ENCODE measurements around the gene NCOA6. TPM values are rescaled to one million over a fixed set of nuclear protein-coding genes. Genes with fewer than 3 reads are reported as not detected.

Gene NCOA6
- total RNA-seq, 1 donor from 2014 or later, result 19.2 TPM

DNA sequence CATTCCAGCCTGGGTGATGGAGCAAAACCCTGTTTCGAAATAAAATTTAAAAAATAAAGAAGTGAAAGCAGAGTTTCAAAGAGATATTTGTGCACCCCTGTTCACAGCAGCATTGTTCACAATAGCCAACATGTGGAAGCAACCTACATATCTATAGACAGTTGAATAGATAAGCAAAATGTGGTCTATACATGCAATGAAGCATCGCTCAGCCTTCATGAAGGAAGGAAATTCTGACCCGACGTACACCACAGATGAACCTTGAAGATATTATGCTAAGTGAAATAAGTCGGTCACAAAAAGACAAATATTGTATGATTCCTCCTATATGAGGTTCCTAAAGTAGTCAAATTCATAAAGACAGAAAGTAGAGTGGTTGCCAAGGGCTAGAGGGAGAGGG lies 6.5 kb upstream of the NCOA6 start:
- Histone ChIP-seq H3K27ac (no peak overlapping the region), H3K9me3 (no peaks in the 10 kb centered on the region), H3K4me3 (no peak overlapping the region), H3K27me3 (no peaks in the 10 kb centered on the region), H3K36me3 (no peaks in the 10 kb centered on the region), H3K4me1 (no peaks in the 10 kb centered on the region)
- intact Hi-C loops (cut with DNase I), result no loop called here
- DNase-seq (ENCODE audit: extremely low spot score in 2 of 2), result no peak
- TF ChIP-seq POLR2AphosphoS5 (IDR thresholded peaks at IDR 0.05; ENCODE audit: insufficient read depth in 1 of 2, low read depth in 1 of 2) (no peak), POLR2A (IDR thresholded peaks at IDR 0.05) (no peak)
- TF ChIP-seq, protein P1, sequence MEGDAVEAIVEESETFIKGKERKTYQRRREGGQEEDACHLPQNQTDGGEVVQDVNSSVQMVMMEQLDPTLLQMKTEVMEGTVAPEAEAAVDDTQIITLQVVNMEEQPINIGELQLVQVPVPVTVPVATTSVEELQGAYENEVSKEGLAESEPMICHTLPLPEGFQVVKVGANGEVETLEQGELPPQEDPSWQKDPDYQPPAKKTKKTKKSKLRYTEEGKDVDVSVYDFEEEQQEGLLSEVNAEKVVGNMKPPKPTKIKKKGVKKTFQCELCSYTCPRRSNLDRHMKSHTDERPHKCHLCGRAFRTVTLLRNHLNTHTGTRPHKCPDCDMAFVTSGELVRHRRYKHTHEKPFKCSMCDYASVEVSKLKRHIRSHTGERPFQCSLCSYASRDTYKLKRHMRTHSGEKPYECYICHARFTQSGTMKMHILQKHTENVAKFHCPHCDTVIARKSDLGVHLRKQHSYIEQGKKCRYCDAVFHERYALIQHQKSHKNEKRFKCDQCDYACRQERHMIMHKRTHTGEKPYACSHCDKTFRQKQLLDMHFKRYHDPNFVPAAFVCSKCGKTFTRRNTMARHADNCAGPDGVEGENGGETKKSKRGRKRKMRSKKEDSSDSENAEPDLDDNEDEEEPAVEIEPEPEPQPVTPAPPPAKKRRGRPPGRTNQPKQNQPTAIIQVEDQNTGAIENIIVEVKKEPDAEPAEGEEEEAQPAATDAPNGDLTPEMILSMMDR (IDR thresholded peaks at IDR 0.05), result no peak

DNA sequence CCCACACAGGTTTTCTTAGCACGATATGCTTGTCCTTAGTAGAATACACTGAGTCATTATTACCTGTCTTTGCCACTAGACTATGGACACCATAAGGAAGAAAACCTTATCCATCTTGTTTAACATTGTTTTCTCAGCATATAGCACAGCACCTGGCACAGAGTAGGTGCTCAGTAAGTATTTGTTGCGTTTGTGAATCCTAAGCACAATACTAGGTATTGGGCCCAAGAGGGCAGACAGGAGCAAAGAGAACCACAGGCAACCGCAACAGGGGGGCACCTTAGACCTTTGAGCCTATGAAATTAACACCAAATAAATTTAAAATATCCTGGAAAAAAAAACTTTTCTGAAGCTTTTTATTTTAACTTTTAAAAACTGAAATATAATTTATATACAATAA lies 3.7 kb upstream of the NCOA6 start:
- Histone ChIP-seq H3K36me3 (no peaks in the 10 kb centered on the region), H3K4me1 (peaks cover 4% of the 10 kb centered on the region), H3K9me3 (no peaks in the 10 kb centered on the region), H3K27ac (no peak overlapping the region), H3K27me3 (no peaks in the 10 kb centered on the region), H3K4me3 (no peak overlapping the region)
- DNase-seq (ENCODE audit: extremely low spot score in 2 of 2), result no peak
- TF ChIP-seq, protein P1 (IDR thresholded peaks at IDR 0.05), result no peak
- TF ChIP-seq POLR2AphosphoS5 (IDR thresholded peaks at IDR 0.05; ENCODE audit: insufficient read depth in 1 of 2, low read depth in 1 of 2) (no peak), POLR2A (IDR thresholded peaks at IDR 0.05) (no peak)
- intact Hi-C loops (cut with DNase I), result no loop called here

DNA sequence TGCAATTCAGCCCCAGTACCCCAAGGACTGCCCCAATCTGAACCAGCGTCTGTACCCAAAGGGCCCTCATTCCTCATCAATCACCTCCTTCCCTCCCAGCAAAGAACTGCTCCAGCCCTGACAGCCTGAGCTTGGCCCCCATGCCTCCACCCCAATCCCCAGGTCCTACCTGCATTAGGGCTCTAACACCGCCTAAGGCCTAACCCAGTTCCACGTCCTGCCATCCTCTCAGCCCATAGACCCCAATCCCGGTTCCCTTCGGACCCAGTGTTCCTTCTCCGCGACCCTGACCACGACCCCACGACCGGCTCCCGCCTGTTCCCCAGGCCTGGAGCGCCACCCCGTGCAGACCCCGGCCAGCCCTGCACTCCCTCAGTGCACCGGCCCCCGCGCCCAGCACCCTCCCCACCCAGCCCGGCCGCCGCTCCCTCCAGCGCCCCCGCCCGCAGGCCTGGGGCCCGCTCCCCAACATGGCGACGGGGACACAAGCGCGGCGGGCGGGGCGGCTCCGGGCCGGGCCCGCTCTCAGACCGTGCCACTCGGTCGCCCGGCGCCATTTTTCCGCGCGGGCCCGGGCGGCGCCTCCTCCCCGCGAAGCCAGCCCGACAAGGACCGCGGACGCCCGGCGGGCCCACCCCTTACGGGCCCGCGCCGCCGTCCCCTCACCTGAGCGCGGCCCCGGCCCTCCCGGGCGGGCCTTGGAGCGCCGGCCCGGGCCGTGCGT lies 483 bp downstream of the NCOA6 start:
- peaks cover 46% of the 10 kb centered on the region for H3K4me1 ChIP-seq
- TF ChIP-seq, protein P1 (IDR thresholded peaks at IDR 0.05), result no peak
- TF ChIP-seq POLR2A (IDR thresholded peaks at IDR 0.05), result peak in 1 of 2 donors; percentile 23
- DNase-seq (ENCODE audit: extremely low spot score in 2 of 2), result no peak
- H3K27ac ChIP-seq, result peak overlapping the region; percentile 92
- H3K4me3 ChIP-seq, result peak overlapping the region; percentile 77 to 96
- H3K36me3 ChIP-seq, result no peaks in the 10 kb centered on the region
- H3K9me3 ChIP-seq, result no peaks in the 10 kb centered on the region
- intact Hi-C loops (cut with DNase I), result no loop called here
- no peaks in the 10 kb centered on the region for H3K27me3 ChIP-seq

DNA sequence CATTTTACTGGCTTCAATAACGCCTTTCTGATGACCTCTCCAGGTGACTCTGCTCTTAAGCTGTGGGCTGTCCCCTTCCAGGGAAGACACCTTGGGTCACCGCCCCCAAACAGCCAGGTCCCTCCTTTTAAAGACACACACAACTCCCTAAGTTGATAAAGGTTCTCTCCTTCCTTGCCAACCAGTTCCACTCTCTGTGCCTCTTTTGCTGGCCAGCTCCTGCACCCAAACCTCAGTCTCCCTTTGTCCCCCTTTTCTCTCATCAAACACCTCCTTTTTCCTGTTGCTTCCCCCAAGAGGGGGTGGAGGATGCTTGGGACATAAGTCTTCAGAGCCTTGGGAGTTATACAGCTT lies 1.0 kb downstream of the NCOA6 start:
- H3K9me3 ChIP-seq, result no peaks in the 10 kb centered on the region
- no peak for DNase-seq (ENCODE audit: extremely low spot score in 2 of 2)
- intact Hi-C loops (cut with DNase I), result no loop called here
- H3K27me3 ChIP-seq, result no peaks in the 10 kb centered on the region
- peaks cover 50% of the 10 kb centered on the region for H3K4me1 ChIP-seq
- peak overlapping the region; percentile 77 to 96 for H3K4me3 ChIP-seq
- H3K27ac ChIP-seq, result peak overlapping the region; percentile 92
- no peaks in the 10 kb centered on the region for H3K36me3 ChIP-seq
- TF ChIP-seq POLR2AphosphoS5 (IDR thresholded peaks at IDR 0.05; ENCODE audit: insufficient read depth in 1 of 2, low read depth in 1 of 2) (peak in 1 of 2 donors; percentile 38), POLR2A (IDR thresholded peaks at IDR 0.05) (peak in 1 of 2 donors; percentile 32)
- TF ChIP-seq, protein P1 (IDR thresholded peaks at IDR 0.05), result no peak

DNA sequence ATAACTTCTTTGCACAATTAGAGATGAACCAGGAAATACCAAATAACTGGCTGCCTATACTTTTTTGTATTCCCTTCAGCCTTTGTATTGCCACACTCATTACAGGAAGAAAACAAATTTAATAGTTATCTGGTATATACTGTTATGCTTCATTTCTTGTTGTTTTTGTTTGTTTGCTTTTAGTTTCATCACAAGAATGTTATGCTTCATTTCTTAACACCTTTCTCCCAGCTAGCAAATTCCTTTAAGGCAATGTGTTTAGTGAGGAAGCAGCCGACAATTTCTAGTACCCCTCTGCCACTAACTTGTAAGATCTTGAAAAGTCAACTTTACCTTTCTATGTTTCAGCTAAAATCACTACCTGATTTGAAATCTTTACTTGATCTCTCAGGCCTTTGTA lies 1.4 kb downstream of the NCOA6 start:
- TF ChIP-seq POLR2AphosphoS5 (IDR thresholded peaks at IDR 0.05; ENCODE audit: insufficient read depth in 1 of 2, low read depth in 1 of 2), result no peak
- TF ChIP-seq POLR2A (IDR thresholded peaks at IDR 0.05), result no peak
- TF ChIP-seq, protein P1 (IDR thresholded peaks at IDR 0.05), result no peak
- H3K9me3 ChIP-seq, result no peaks in the 10 kb centered on the region
- peak overlapping the region; percentile 92 for H3K27ac ChIP-seq
- peaks cover 54% of the 10 kb centered on the region for H3K4me1 ChIP-seq
- H3K36me3 ChIP-seq, result no peaks in the 10 kb centered on the region
- H3K4me3 ChIP-seq, result peak overlapping the region; percentile 77 to 96
- no peak for DNase-seq (ENCODE audit: extremely low spot score in 2 of 2)
- intact Hi-C loops (cut with DNase I), result no loop called here
- H3K27me3 ChIP-seq, result no peaks in the 10 kb centered on the region
